OCI-LY1 (cell line): ENCODE measurements around the gene FAM111B.
"Not testable (repeated sequence)": the region's sequence is repeated elsewhere in the genome, so short reads cannot be mapped to it uniquely, and the experiment has no call there.

ENCODE experiments used
- EZH2 ChIP-seq: fragments of 200-600 bp; sonication (generic), shearing (Covaris generic); IDR thresholded peaks from 2 replicates; pipeline ENCODE4 v1.8.0; 2017; ENCODE audit warnings: borderline replicate concordance, mixed run types, mild to moderate bottlenecking, antibody characterized with exemption, low read length, moderate library complexity, mixed read lengths
- TF ChIP-seq, protein P1 (sequence below): fragments of 200-600 bp; sonication (generic), shearing (Covaris generic); IDR thresholded peaks from 2 replicates; pipeline ENCODE4 v1.5.1; 2017; ENCODE audit warnings: mild to moderate bottlenecking, antibody characterized with exemption, low read length, moderate library complexity, mixed read lengths

DNA sequence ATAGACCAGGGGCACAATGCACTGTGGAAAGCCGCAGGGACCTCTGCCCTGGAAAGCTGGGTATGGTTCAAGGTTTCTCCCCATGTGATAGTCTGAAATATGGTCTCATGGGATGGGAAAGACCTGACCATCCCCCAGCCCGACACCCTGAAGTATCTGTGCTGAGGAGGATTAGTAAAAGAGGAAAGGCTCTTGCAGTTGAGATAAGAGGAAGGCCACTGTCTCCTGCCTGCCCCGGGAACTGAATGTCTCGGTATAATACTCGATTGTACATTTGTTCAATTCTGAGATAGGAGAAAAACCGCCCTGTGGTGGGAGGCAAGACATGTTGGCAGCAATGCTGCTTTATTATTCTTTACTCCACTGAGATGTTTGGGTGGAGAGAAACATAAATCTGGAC lies 29.5 kb downstream of the FAM111B start:
- TF ChIP-seq, protein P1, sequence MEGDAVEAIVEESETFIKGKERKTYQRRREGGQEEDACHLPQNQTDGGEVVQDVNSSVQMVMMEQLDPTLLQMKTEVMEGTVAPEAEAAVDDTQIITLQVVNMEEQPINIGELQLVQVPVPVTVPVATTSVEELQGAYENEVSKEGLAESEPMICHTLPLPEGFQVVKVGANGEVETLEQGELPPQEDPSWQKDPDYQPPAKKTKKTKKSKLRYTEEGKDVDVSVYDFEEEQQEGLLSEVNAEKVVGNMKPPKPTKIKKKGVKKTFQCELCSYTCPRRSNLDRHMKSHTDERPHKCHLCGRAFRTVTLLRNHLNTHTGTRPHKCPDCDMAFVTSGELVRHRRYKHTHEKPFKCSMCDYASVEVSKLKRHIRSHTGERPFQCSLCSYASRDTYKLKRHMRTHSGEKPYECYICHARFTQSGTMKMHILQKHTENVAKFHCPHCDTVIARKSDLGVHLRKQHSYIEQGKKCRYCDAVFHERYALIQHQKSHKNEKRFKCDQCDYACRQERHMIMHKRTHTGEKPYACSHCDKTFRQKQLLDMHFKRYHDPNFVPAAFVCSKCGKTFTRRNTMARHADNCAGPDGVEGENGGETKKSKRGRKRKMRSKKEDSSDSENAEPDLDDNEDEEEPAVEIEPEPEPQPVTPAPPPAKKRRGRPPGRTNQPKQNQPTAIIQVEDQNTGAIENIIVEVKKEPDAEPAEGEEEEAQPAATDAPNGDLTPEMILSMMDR = not testable (repeated sequence)
- TF ChIP-seq EZH2 = not testable (repeated sequence)
